NCI-H1436 treated with DMSO at 0.1 percent for 48 hours (cell line): Measurements from ENCODE around the gene RXFP4.

Experiments used
- DNase-seq: peaks from one replicate; lab custom pipeline; 2025; lab: John Stamatoyannopoulos, UW

Gene RXFP4

DNA sequence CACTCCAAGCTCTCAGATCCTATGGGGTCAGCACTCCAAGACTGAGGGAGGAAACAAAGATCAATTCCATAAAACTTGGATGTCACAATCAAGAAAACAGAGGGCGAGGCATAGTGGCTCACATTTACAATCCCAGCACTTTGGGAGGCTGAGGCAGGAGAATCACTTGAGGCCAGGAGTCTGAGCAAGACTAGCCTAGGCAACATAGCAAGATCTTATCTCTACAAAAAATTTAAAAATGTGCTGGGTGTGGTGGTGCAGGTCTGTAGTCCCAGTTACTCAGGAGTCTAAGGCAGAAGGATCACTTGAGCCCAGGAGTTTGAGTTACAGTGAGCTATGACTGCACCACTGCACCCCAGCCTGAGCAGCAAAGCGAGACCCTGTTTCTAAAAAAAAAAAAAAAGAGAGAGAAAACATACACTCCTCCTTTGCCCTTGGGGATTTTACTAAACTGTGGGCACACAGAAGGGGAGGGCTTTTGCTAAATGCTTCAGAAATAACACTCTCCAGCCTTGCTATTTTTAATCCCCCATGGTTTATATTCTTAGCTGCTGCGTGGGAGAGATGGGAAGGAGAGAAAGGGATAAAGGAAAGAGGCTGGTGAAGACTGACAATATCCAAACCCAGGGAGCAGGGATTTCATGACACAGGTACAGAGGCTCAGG lies 18.8 kb downstream of the RXFP4 start:
- no peak for DNase-seq

DNA sequence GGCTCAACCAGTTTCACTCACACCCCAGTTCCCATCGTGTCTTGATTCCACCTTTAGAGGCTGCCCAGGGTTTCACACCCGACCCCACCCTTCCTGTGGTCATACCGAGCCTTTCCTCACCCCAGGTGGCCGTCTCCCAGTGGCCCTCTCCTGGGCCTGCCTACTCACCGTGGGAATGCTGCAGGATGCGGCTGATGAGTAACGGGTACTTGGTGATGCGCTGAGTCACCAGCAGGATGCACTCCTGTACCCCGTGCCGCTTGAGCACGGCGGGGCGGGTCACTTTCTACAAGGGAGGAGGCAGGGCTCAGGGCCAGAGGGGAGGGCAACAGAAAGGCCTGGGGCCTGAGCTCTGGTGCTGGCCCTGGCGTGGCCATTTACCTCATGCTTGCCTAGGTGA lies 20.5 kb downstream of the RXFP4 start:
- no peak for DNase-seq

DNA sequence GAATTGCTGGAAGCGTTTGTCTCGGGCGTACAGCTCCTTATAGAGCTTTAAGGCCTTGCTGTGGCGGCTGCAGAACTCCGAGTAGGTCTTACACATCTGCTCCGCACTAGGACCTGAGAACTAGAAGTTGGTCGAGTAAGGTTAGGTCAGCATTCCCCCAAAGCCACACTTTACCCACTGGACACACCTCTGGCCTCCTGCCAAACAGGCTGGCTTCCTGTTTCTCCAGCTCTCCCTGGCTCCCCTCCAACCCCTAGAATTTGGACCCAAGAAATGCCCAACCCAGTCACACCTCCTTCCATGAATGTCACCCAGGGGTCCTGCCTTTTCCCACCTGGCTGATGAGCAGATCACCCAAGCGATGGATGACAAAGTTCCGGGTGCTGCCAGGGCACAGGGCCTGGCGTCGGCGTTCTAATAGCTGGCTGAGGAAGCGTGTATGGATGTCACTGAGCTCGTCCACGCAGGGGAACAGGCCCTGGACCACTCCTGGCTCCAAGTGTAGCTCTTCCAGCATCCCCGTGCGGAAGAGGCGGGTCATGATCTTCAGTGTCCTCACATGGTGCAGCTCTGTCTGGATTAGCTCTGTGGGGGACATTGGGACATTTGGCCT lies 21.3 kb downstream of the RXFP4 start:
- DNase-seq, result no peak

DNA sequence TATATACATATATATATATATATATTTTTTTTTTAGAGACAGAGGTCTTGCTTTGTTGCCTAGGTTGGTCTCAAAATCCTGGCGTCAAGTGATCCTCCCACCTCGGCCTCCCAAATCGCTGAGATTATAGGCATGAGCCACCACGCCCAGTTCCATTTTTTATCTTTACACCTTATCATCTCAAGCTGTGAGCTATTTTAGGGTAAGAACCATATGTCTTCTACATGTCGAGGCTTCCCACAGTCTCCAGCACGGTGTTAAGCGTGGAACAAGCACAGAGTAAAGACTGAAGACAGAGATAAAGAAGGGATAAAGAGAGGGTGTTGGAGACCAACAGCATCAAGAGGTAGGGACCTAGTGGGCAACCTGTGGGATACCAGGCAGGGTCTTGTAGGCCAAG lies 22.8 kb downstream of the RXFP4 start:
- DNase-seq, result no peak

DNA sequence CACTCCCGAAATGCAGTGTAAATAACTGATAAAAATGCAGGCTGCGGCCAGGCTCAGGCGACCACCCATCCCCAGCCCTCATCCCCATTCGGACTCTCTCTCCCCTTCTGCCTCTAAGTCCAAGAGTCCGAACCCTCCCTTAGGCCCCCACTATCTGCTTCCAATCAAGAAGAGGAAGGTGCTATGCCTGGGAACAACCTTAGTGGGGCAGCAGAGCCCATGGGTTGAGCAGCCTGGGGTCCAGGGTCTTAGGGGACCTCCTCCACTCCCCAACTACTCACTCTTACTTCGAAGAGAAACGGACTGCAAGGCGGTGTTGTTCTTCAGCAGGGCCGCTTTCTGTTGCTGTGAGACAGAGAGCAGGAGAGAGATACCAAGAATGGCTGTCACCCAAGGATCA lies 24.7 kb downstream of the RXFP4 start:
- no peak for DNase-seq

DNA sequence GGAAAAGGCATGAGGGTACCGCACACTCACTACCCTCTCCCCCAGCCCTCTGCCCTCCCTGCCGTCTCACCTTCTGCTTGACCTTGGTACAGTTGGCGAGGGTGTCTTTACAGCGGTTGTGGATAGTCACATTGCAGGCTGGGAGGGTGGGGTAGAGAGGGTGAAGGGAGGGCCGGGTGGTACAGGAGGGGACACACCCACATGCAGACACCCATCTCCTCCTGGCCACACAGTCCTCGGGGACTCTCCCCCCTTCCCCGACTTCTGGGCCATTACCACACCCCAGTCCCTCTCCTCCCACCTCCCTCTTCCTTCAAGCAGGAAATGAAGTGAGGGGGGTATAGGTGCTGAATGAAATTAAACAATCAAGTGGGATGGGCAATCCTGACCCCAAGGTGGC lies 25.3 kb downstream of the RXFP4 start:
- DNase-seq, result no peak

DNA sequence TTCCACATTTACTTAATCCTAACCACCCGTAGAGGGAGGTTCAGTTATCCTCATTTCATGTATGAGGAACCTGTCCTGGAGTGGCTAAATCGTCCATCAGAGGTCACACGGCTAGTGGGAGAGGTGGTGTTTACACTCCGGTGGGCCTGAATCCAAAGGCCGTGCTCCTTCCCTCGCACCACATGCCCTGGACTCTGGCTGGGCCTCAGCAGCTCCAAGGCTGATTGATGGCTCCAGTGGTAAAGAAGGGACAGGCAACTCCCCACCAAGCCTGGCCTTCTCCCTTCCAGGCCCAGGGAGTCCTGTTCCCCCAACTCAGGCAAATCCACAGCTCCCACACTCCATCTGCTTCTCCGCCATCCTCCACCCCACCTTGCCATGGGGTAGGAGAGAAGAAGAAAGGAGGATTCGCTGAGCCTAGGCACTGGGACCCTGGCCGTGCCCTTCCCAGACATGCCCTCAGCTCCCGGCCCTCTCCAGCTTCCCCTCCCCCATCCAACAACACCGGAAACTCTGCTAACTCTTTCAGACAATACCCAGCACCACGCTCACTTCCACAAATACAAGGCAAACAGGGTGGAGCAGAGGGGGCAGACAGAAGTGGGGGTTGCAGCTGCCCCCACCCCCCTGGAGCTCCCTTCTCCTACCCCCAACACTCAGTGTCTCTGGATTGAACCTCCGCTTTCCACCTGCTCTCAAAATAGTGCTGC lies 26.1 kb downstream of the RXFP4 start:
- no peak for DNase-seq

DNA sequence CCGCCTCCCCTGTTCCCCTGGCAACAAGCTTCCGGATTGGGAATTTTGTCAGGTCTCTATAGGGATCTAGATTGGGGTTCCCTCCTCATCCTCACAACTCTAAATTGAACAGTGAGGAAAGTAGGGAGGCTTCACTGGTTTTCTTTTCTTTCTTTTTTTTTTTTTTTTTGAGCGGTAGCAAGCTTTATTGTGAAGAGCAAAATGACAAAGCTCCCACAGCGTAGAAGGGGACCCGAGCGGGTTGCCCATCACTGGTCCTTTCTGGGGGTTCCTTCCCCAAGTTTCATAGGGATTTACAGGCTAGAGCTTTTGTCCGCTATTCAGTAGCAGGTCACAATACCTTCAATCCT lies 26.6 kb downstream of the RXFP4 start:
- DNase-seq, result no peak

DNA sequence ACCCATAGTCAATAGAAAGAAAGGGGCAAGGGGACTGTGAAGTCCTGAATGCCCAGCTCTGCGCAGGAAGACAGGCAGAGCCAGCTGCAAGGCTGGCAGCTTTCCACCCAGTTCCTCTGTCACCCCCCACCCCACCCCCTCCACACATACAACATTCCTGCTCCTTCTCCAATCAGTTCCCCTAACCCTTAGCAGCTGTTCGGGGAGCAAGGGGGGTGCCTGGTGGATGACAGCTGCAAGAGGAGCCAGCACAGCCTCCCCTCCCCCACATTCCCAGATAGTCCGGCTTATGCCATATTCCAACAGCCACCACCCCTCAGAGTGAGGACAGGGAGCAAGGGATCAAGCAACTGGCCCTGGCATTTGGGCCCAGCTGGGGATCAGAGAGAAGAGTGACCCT lies 27.2 kb downstream of the RXFP4 start:
- DNase-seq, result no peak

DNA sequence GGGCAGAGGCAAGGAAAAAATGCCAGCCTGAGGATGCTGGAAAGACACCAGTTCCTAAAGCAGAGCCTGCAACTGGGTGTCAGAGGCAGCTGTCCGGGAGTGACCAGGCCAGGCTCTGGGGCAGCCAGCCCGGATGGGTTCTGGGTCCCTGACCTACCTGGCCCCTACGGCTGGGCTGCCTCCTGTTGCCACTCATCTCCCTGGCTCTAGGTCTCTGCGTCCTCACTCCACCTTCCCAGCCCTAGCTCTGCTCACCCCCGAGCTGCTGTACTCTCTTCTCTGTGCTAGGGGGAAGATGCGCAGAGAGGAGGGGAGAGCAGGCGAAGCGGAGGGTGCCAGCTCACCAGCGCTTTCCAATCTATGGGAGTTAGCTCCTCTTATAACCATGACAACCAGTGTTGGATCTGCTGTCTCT lies 27.9 kb downstream of the RXFP4 start:
- DNase-seq, result no peak

DNA sequence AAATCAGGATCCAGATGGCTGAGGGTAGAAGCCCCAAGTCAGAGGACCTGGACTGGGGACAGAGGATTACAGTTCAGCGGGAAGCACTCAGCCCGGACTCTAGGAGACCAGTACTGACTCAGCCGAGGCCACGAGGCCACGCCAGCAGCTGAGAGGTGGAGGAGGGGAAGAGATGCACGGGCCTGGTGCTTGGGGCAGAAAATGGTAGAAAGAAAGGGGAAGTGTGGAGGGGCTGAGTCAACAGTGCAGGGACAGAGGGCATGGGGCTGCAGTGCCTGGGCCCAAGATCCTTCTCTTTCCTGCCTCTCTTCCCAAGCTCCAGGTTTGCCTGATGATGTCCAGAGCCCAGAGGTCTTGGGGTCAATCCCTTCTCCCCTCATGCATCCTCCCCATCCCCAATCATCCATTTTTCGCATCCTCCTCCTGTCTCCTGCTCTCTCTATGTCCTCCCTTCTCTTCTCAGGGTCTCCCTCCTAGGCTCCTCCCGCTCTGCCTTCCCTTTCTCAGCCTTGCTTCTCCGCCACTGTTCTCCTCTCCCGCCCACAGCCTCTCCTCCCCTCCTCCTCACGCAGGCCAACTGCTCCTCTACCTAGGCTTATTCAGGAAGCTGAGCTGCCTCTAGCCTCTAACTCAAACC lies 29.2 kb downstream of the RXFP4 start:
- no peak for DNase-seq

DNA sequence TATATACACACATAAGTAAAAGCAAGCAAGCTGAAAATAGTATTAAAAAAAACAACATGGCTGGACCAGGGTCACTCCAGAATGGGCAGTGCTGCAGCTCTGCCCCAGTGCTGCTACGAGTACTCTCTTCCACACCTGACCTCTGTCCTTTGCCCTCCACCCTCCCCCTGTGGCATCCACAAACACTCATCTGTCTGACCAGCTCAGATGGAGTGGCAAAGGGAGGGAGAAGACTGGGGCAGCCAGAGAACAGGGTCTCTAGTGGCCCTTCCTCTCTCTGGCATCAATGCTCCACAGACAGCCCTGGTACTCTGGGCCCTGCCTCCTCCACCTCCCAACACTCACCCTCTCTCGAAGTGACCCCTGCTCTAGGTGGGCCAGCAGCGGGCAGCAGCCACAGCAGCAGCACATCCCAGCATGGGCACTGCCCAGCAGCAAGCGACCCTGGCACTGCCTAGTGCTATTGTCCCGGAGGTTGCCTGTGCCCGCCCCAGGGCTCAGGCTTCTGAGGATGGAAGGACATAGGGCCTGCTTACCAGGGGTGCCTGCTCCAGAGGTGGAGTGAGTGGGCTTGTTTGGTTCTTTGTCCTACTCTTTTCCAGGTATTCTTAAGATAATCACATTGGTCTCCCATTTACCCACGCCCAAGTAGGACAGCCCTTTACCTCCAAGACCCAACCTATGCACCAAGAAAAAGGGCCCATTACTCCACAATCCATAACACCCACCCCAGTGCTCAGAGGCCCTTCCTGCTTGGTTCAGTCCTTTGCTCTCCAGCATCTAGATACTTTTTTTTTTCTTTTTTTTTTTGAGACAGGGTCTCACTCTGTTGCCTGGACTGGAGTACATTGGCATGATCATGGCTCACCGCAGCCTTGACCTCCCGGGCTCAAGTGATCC lies 30.7 kb downstream of the RXFP4 start:
- DNase-seq, result no peak

DNA sequence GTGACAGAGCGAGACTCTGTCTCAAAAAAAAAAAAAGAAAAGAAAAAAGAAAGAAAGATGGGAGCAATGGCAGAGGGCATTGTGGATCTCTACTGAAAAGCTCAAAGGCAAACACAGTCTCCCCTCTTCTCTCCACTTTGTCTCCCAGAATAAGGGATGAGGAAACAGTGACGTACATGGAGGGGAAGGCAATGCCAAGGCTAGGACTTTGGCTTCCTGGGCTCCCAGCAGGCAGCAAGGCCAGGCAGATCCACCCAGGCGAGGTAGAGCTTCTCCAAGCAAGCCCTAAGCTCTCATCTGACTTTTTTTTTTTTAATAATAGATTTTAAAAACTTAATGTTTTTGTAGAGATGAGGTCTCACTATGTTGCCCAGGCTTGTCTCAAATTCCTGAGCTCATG lies 32.3 kb downstream of the RXFP4 start:
- no peak for DNase-seq

DNA sequence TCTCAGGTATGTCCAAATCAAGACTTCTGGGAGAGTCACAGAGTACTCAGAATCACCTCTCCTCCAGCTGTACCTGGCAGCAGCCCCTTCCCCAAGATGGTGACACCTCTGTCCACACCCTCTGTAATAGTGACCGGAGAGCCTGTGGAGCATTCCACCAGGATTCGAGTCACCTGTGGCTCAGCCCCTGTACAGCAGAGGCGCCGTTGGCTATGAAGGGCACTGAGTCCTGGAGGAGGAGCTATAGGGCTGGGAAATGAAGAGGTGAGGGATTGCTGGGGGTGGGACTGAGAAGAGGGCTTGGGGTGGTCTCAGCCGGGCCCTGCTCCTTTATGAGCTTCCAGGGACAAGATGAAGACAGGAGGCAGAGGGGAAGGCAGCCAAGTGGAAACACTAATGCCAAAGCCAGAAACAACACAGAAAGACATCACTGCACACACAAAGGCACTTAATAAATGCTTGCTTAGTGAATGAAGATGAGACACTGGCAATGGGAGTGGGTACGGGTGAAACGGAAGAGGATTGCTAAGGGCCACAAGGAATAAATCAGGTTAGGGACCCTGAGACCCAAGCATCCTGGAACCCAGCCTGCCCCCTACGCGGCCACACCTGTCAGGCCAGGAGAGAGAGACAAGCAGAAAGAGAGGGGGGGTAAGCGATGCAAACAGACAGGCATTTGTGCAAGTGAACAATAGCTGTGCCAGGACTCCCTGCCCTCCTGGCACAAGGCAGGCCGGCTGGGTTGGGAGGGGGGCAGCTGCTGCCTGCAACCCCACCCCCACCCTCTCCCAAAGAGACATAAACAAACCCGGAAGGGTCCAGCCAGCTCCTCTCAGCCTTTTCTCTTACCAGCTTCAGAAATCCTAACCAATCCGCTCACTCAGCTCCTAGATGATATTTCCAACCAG lies 33.0 kb downstream of the RXFP4 start:
- no peak for DNase-seq

DNA sequence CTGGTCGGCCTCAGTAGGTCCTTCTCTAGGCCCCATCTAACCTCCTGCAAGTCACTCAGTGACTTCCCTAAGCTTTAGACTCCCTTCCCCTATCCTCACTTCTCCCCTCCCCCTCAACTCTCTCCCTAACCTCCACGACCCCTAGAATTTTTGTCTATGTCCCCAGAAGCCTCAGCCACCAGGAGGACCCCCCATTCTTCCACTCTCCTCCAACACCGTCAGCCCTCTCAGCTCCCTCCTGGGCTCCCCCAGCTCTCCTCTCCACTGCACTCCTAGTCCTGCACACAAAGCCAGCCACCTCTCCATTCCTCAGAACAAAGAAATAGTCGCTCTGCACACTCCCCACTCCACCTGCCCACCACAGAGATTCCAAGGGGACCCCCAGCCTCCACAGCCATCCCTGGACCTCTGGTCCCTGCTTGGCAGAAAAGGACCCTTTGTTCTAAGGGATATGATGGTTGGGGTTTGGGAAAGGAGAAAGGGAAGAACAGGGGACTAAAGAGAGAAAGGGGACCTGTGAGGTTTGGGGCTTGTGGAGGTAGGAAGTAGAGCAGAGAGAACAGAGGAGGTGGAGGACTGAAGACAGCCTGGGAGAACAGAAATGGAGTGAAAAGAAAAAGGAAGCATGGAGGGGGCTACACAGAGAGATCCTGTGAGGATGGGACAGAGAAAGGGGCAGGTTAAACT lies 34.1 kb downstream of the RXFP4 start:
- no peak for DNase-seq

DNA sequence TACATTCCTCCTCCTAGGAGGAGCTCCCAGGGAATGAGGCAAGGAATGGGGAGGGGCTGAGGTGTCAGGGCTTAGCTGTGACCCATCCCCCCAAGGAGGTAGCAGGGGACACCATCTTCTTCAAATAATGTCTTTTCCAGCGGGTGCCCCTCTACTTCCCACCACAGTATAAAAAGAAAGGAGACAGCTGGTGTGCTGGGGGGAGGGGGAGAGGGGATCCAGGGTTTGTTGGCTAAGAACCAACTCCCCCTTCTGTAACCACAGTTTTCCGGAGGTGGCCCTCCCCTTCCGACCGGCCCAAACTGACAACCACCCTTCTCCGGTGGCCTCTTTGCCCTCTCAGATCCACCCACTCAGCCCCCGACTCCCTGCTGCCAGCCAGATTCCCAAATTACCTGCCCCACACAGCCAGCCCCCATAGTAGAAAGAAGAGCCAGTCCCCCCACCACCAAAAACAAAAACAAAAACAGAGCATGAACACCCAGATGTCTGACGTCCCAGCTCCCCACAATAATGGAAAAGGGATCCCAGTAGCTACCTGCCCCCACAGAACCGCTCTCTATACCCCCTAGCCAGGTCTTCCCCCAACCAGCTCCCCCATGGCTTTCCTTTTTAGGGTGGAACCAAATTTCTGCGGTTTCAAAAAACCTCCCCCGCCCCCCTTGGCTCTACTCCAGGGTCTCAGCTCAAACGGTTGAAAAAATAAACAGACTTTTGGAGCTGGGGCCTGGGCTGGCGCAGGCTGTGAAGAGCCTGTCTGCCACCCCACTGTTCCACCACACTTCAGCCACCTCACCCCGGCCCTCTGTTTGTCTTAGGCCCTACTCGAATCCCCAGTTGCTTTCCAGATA lies 34.8 kb downstream of the RXFP4 start:
- DNase-seq, result no peak

DNA sequence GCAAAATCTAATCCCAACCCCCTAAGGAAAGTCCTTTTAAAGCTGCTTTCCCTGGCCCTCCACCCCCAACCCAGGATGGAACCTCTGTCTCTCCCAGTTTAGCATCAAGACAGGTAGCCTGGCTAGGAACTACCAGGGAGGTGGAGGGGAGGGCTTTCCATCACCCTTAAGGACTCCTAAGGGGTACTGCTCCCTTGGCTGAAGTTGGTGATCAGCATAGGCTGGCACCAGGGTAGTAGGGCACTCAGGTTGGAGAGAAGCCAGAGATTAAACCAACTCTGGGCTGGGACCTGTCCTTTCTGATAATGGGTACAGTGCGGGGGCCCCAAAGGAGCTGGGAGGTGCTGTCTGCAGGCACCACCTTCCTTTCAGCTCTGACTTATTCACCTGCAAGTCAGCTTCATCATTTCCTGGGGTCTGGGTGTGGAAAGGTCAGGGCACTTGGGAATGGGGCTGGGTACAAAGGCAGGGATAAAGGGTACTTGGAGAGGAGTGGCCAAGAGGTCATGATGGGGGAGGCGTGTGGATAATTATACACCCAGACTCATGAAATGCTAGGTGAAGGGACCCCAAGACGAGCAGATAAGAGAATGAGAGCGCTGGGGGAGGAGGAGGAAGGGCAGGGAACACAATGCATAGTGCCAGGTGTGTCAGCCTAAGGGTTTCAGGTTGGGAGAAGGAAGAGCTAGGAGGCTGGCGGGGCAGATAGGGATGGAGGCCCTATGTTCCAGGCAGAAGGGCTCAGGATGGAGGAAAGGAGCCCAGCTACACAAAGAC lies 35.7 kb downstream of the RXFP4 start:
- no peak for DNase-seq

DNA sequence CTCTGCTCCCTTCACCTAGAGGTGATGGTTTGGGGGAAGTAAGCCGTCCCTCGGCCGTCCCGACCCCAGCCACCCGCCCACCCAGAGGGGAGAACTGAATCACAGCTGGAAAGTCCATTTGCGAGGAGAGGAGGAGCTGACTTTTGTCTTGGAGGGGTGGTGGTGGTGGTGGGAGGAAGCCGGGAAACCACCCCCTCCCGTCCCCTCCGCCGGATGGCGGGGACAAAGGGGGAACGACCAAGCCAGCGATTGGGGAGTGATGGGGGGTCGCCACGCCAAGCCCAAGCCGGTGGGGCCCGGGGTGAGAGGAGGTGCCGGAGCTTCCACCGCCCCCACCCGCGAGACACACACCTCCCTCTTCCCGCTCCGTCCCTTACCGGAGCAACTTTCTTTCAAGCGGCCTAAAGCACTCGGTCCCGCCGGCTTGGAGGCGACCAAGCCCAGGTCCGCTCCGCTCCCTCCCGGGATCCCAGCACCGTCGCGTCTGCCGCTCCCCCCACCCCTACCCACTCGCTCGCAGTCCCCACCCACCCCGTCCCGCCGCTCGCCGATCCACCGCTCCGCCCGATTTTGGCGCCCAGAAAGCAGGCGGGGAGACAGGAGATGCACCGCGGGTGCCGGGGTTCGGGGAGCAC lies 36.4 kb downstream of the RXFP4 start:
- DNase-seq, result no peak
